NB4 (cell line): ENCODE results near the gene C10orf143.

Experiments
- CTCF ChIP-seq: IDR thresholded peaks from one replicate; pipeline ENCODE4 v1.5.1; 2012; ENCODE audit warnings: low read depth, low read length
- POLR2A ChIP-seq: IDR thresholded peaks from 2 replicates; pipeline ENCODE4 v1.6.1; 2011; ENCODE audit warnings: mild to moderate bottlenecking; ENCODE audit not compliant: insufficient read length; ENCODE audit errors: extremely low read depth

- TF ChIP-seq CTCF (no peak), POLR2A (no peak)
Observed at GRCh38 chr10:130054021-130054420, 56.6 kb downstream of the C10orf143 start.
